HG02678 (cell line): ENCODE results near the gene DLG2.
"Not testable (repeated sequence)": the region's sequence is repeated elsewhere in the genome, so short reads cannot be mapped to it uniquely, and the experiment has no call there.

Source experiments
- ATAC-seq: cut with Tn5 transposase; IDR thresholded peaks from one replicate; pipeline ENCODE4 v1.9.1; 2021; ENCODE audit warnings: mild to moderate bottlenecking, moderate library complexity; ENCODE audit not compliant: unreplicated experiment

The DLG2 gene

GRCh38 chr11:83471831-83472727 is 2155.1 kb downstream of the DLG2 start:
- no peak for ATAC-seq

GRCh38 chr11:83467837-83468236 is 2159.3 kb downstream of the DLG2 start:
- ATAC-seq = no peak

GRCh38 chr11:83464160-83464944 is 2162.8 kb downstream of the DLG2 start:
- ATAC-seq = no peak

GRCh38 chr11:83459798-83460197 is 2167.3 kb downstream of the DLG2 start:
- no peak for ATAC-seq

- ATAC-seq = no peak
Measured at GRCh38 chr11:83456566-83456965, 2170.6 kb downstream of the DLG2 start.

GRCh38 chr11:83456075-83456474 is 2171.1 kb downstream of the DLG2 start:
- no peak for ATAC-seq

GRCh38 chr11:83455356-83455755 is 2171.8 kb downstream of the DLG2 start:
- no peak for ATAC-seq

GRCh38 chr11:83454674-83455073 is 2172.5 kb downstream of the DLG2 start:
- ATAC-seq = no peak

GRCh38 chr11:83449338-83449913 is 2177.7 kb downstream of the DLG2 start:
- ATAC-seq = no peak

- no peak for ATAC-seq
Measured at GRCh38 chr11:83448686-83449085, 2178.5 kb downstream of the DLG2 start.

GRCh38 chr11:83443880-83444279 is 2183.3 kb downstream of the DLG2 start:
- ATAC-seq = not testable (repeated sequence)

GRCh38 chr11:83441601-83442000 is 2185.5 kb downstream of the DLG2 start:
- no peak for ATAC-seq

- ATAC-seq = no peak
Measured at GRCh38 chr11:83441171-83441570, 2186.0 kb downstream of the DLG2 start.

GRCh38 chr11:83438438-83438837 is 2188.7 kb downstream of the DLG2 start:
- no peak for ATAC-seq

GRCh38 chr11:83437939-83438338 is 2189.2 kb downstream of the DLG2 start:
- ATAC-seq = no peak

- no peak for ATAC-seq
Measured at GRCh38 chr11:83436855-83437254, 2190.3 kb downstream of the DLG2 start.

- ATAC-seq = not testable (repeated sequence)
Measured at GRCh38 chr11:83434812-83435211, 2192.3 kb downstream of the DLG2 start.

- no peak for ATAC-seq
Measured at GRCh38 chr11:83427943-83428342, 2199.2 kb downstream of the DLG2 start.

GRCh38 chr11:83427501-83427900 is 2199.6 kb downstream of the DLG2 start:
- no peak for ATAC-seq

- no peak for ATAC-seq
Measured at GRCh38 chr11:83425137-83425466, 2202.0 kb downstream of the DLG2 start.

GRCh38 chr11:83424376-83425136 is 2202.6 kb downstream of the DLG2 start:
- ATAC-seq = no peak
